Lung (tissue), 12 donors: ENCODE data around the gene PROM2. TPM values are rescaled to one million over a fixed set of nuclear protein-coding genes. Genes with fewer than 3 reads are reported as not detected.

Experiments used
- ATAC-seq: fragments of 200-7000 bp; cut with Tn5 transposase; one replicate; pipeline ENCODE4 v1.9.1; 2020; ENCODE audit warnings: moderate number of reproducible peaks; ENCODE audit not compliant: insufficient read depth, low FRiP score
- DNase-seq, 3 donors: peaks; one replicate each; pipeline ENCODE4 v3.0.0-alpha.2; 2013 to 2017
- H3K27ac ChIP-seq, 2 donors: one replicate each; pipeline ENCODE4 v1.5.1; 2013; ENCODE audit warnings: mild to moderate bottlenecking in 2 of 2, moderate library complexity in 2 of 2, control low read depth in 1 of 2, inconsistent platforms in 1 of 2, low read depth in 1 of 2, low read length in 1 of 2
- H3K27me3 ChIP-seq, 3 donors: one replicate each; pipeline ENCODE4 v1.5.1; 2013; ENCODE audit warnings: low read length in 2 of 3; ENCODE audit not compliant: control insufficient read depth in 3 of 3, insufficient read depth in 3 of 3
- H3K36me3 ChIP-seq, 4 donors: one replicate each; pipeline ENCODE4 v1.5.1; 2013; ENCODE audit warnings: low read length in 4 of 4, mild to moderate bottlenecking in 1 of 4, moderate library complexity in 1 of 4; ENCODE audit not compliant: control insufficient read depth in 4 of 4, insufficient read depth in 4 of 4
- H3K4me1 ChIP-seq, 5 donors: one replicate each; pipeline ENCODE4 v1.5.1; 2013; ENCODE audit warnings: low read length in 5 of 5, mild to moderate bottlenecking in 2 of 5, moderate library complexity in 1 of 5; ENCODE audit not compliant: control insufficient read depth in 5 of 5, insufficient read depth in 5 of 5
- H3K4me3 ChIP-seq: one replicate; pipeline ENCODE4 v1.5.1; 2013; ENCODE audit warnings: mild to moderate bottlenecking, control low read depth, moderate library complexity
- H3K9ac ChIP-seq, 2 donors: one replicate each; pipeline ENCODE4 v1.5.1; 2013; ENCODE audit warnings: low read length in 2 of 2, control low read depth in 1 of 2; ENCODE audit not compliant: insufficient read depth in 1 of 2
- H3K9me3 ChIP-seq, 4 donors: one replicate each; pipeline ENCODE4 v1.5.1; 2013; ENCODE audit warnings: low read length in 3 of 4, mild to moderate bottlenecking in 1 of 4, moderate library complexity in 1 of 4; ENCODE audit not compliant: control insufficient read depth in 4 of 4, insufficient read depth in 3 of 4
- WGBS, 2 donors: extraction: QIAGEN DNeasy Blood & Tissue Kit; methylation state at CpG; one replicate each; pipeline ENCODE4 v1.1.7; 2013; 5-methylcytosine and 5-hydroxymethylcytosine counted together
- polyA plus RNA-seq, 2 donors: library from polyadenylated mRNA; stranded (reverse); fragments of 200-250 nt; gene quantifications; one replicate each; pipeline ENCODE4 v1.2.1, GENCODE V29; 2013
- total RNA-seq, 2 donors: library from RNA; depleted of rRNA in 1 of 2; stranded (reverse); fragments of >200 nt in 1 of 2; gene quantifications; one replicate each; pipeline ENCODE4 v1.2.1, GENCODE V29; 2014 to 2021
- TF ChIP-seq, protein P1 (sequence below): IDR thresholded peaks from 2 replicates; pipeline ENCODE4 v1.5.1; 2012; ENCODE audit warnings: mild to moderate bottlenecking; ENCODE audit errors: control extremely low read depth, extremely low read depth
- donor health status: control.
- donor health status: control.
- donor health status: Bipolar disorder and iron deficiency.
- donor health status: healthy.
- donor health status: DM: yes; HTN: yes; CAD: no.

The PROM2 gene
- total and polyA plus RNA-seq, 4 donors = 4.1 to 11.5 (median 5.2) TPM

DNA sequence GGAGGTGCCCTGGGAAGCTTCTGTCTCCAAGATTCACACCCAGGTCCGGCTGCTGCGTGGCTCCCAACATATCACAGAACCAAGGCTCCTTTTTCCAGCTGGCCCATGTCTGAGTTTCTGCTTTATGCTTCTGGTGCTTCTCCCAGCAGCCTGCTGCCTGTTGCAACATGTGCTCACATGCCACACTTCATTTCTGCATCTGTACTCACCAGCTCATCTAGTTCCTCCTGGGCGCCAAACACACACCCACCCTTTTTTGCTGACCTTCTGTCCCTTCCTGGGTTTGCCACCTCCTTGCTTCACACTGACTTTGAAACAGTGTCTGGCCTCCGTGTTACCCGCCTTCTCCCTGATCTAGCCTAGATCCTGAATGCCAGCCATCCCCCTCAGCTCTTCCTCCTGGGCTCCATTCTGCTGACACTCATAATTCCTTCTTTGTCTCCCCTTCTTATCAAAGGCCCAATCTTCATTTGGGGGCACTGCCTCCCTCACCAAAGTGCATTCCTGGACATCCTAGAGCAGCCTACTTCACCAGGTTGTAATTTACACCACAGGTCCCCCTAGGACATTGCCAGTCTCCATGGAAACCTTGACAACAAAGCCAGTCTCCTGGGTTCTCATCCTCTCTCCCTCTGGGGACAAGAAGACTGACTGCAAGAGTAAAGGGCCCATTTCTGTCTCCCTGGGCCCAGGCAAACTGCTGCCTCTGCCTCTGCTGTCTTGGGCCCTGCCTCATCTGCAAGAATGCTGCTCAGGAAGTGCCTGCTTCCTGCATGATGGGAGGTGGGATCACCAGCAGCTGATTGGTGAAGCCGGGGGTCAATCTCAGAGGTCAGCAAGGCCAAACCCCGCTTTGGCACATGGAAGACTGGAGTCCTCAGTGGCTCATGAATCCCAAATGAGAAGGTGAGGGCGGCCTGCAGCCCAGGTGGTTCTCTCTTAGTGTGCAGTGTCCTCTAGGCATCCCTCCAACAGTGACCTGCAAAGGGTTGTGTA lies 13.9 kb upstream of the PROM2 start:
- Histone ChIP-seq H3K27ac (no peak overlapping the region), H3K9ac (no peak overlapping the region), H3K4me3 (no peak overlapping the region), H3K27me3 (no peaks in the 10 kb centered on the region), H3K36me3 (no peaks in the 10 kb centered on the region), H3K4me1 (peaks cover 0 to 7% (median 0%) of the 10 kb centered on the region in 5 donors), H3K9me3 (peaks cover 0 to 3% (median 0%) of the 10 kb centered on the region in 4 donors)
- peak in 2 of 3 donors; percentile 21 to 58 for DNase-seq
- peak; percentile 30 for ATAC-seq
- TF ChIP-seq, protein P1, sequence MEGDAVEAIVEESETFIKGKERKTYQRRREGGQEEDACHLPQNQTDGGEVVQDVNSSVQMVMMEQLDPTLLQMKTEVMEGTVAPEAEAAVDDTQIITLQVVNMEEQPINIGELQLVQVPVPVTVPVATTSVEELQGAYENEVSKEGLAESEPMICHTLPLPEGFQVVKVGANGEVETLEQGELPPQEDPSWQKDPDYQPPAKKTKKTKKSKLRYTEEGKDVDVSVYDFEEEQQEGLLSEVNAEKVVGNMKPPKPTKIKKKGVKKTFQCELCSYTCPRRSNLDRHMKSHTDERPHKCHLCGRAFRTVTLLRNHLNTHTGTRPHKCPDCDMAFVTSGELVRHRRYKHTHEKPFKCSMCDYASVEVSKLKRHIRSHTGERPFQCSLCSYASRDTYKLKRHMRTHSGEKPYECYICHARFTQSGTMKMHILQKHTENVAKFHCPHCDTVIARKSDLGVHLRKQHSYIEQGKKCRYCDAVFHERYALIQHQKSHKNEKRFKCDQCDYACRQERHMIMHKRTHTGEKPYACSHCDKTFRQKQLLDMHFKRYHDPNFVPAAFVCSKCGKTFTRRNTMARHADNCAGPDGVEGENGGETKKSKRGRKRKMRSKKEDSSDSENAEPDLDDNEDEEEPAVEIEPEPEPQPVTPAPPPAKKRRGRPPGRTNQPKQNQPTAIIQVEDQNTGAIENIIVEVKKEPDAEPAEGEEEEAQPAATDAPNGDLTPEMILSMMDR = no peak
- whole genome bisulfite sequencing, 2 donors = 62 to 68% methylated on average over 8 of the region's 8 CpGs

DNA sequence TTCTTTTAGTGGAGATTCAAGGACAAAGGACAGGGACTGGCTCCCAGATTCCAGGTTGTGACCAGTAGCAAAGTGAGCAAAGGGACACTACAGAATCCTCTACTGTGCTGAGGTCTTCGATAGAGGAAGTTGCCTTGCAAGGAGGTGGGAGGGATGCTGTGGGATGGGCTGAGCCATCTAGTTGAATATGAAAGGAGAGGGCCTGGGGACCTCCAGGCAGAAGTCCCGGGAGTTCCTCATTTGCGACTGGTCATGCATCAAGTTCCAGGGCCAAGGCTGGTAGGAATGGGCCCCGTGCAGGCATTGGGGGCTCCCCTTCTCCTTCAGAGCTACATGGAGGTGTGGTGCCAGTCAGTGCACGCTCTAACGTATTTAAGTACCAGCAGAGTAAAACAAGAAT lies 12.6 kb upstream of the PROM2 start:
- WGBS, 2 donors = 56 to 58% methylated on average over 6 of the region's 6 CpGs
- DNase-seq = no peak

DNA sequence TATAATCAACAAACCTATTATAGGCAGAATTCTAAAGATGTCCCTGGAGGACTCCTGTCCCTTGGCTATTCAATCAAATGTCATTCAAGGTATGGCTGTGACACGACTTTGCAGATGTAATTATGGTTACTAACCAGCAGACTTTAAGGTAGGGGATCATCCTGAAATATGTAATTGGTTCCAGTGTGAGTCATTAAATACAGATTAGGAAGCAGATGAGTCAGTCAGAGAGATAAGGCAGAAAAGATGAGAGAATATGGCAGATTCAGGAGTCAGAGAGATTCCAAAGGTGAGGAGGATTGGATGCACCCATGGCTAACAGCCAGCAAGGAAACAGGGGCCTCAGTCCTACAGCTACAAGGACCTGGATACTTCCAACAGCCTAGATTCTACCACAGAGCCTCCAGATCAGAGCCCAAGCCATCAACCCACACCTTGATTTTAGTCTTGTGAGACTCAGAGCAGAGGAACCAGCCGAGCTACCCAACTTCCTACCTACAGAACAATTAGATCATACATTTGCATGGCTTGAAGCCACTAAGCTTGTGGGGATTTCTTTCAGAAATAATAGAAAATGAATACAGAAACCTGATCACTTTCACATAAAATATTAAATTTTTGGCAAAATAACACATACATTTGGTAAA lies 11.2 kb upstream of the PROM2 start:
- no peaks in the 10 kb centered on the region for H3K36me3 ChIP-seq
- H3K9ac ChIP-seq = no peak overlapping the region
- no peak overlapping the region for H3K4me3 ChIP-seq
- H3K27ac ChIP-seq = no peak overlapping the region
- TF ChIP-seq, protein P1 = no peak
- 78 to 80% methylated on average over 2 of the region's 2 CpGs for WGBS, 2 donors
- H3K27me3 ChIP-seq = no peaks in the 10 kb centered on the region
- H3K4me1 ChIP-seq = peaks cover 0 to 7% (median 0%) of the 10 kb centered on the region in 5 donors
- H3K9me3 ChIP-seq = peaks cover 0 to 2% (median 0%) of the 10 kb centered on the region in 4 donors
- ATAC-seq (no peak), DNase-seq (no peak)

More for the DNA sequence above, 12.6 kb upstream of the PROM2 start:
- H3K9ac ChIP-seq = no peak overlapping the region
- TF ChIP-seq, protein P1 = no peak
- no peaks in the 10 kb centered on the region for H3K36me3 ChIP-seq
- no peaks in the 10 kb centered on the region for H3K27me3 ChIP-seq
- no peak for ATAC-seq
- no peak overlapping the region for H3K4me3 ChIP-seq
- peaks cover 0 to 7% (median 0%) of the 10 kb centered on the region in 5 donors for H3K4me1 ChIP-seq
- H3K27ac ChIP-seq = no peak overlapping the region
- peaks cover 0 to 3% (median 0%) of the 10 kb centered on the region in 4 donors for H3K9me3 ChIP-seq
